Measurements from ENCODE around the gene MAML2.

DNA sequence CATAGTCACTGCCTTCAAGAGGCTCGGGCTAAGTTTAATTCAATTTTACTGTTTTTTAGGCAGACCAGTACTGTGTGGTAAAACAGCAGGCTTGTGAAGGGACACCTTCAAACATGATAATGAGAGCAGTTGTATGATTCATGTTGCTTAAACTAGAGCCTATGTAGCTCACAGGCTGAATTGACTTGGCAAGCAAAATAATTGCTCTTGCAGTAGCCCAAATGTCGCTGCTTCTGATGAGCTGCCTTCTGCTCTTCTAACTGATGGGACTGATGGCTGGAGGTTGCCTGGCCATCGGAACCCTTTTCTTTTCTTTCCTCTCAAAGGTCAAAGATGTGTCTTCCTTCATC, 137.6 kb downstream of the MAML2 start:
- TF ChIP-seq, protein P1, sequence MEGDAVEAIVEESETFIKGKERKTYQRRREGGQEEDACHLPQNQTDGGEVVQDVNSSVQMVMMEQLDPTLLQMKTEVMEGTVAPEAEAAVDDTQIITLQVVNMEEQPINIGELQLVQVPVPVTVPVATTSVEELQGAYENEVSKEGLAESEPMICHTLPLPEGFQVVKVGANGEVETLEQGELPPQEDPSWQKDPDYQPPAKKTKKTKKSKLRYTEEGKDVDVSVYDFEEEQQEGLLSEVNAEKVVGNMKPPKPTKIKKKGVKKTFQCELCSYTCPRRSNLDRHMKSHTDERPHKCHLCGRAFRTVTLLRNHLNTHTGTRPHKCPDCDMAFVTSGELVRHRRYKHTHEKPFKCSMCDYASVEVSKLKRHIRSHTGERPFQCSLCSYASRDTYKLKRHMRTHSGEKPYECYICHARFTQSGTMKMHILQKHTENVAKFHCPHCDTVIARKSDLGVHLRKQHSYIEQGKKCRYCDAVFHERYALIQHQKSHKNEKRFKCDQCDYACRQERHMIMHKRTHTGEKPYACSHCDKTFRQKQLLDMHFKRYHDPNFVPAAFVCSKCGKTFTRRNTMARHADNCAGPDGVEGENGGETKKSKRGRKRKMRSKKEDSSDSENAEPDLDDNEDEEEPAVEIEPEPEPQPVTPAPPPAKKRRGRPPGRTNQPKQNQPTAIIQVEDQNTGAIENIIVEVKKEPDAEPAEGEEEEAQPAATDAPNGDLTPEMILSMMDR (IDR thresholded peaks at IDR 0.05) = no peak
- no peak for TF ChIP-seq POLR2AphosphoS5 (IDR thresholded peaks at IDR 0.05)

Measured in stomach (tissue), 4 donors.